NCI-H1694 (cell line): ENCODE measurements around the gene CAMKMT.
A peak's percentile ranks its signal among the peaks of the same experiment; 100 is the strongest.

ENCODE experiments used
- DNase-seq: peaks from one replicate; lab custom pipeline; 2025; lab: John Stamatoyannopoulos, UW

CAMKMT gene

GRCh38 chr2:44691174-44691785 lies 329.5 kb downstream of the CAMKMT start:
- DNase-seq, result no peak

GRCh38 chr2:44692821-44693220 lies 331.1 kb downstream of the CAMKMT start:
- DNase-seq, result no peak

- DNase-seq, result no peak
Observed at GRCh38 chr2:44700824-44701223, 339.1 kb downstream of the CAMKMT start.

GRCh38 chr2:44705356-44705755 lies 343.6 kb downstream of the CAMKMT start:
- DNase-seq, result no peak

- no peak for DNase-seq
Observed at GRCh38 chr2:44705876-44706480, 344.2 kb downstream of the CAMKMT start.

GRCh38 chr2:44706681-44707553 lies 345.2 kb downstream of the CAMKMT start:
- DNase-seq, result peak; percentile 30

GRCh38 chr2:44707945-44708660 lies 346.4 kb downstream of the CAMKMT start:
- DNase-seq, result peak; percentile 14

GRCh38 chr2:44708661-44709000 lies 346.9 kb downstream of the CAMKMT start:
- DNase-seq, result no peak

GRCh38 chr2:44713170-44713569 lies 351.4 kb downstream of the CAMKMT start:
- no peak for DNase-seq

GRCh38 chr2:44715671-44716081 lies 353.9 kb downstream of the CAMKMT start:
- peak; percentile 41 for DNase-seq

- no peak for DNase-seq
Observed at GRCh38 chr2:44716131-44716530, 354.4 kb downstream of the CAMKMT start.

GRCh38 chr2:44718431-44718830 lies 356.7 kb downstream of the CAMKMT start:
- DNase-seq, result no peak

GRCh38 chr2:44719562-44719961 lies 357.8 kb downstream of the CAMKMT start:
- DNase-seq, result no peak

GRCh38 chr2:44722026-44722625 lies 360.4 kb downstream of the CAMKMT start:
- DNase-seq, result no peak

GRCh38 chr2:44723921-44724320 lies 362.2 kb downstream of the CAMKMT start:
- DNase-seq, result no peak

GRCh38 chr2:44730593-44730992 lies 368.8 kb downstream of the CAMKMT start:
- no peak for DNase-seq

- no peak for DNase-seq
Observed at GRCh38 chr2:44731505-44731904, 369.8 kb downstream of the CAMKMT start.

- DNase-seq, result no peak
Observed at GRCh38 chr2:44736270-44736942, 374.7 kb downstream of the CAMKMT start.

- no peak for DNase-seq
Observed at GRCh38 chr2:44740678-44741077, 378.9 kb downstream of the CAMKMT start.

- no peak for DNase-seq
Observed at GRCh38 chr2:44741507-44741906, 379.8 kb downstream of the CAMKMT start.

- no peak for DNase-seq
Observed at GRCh38 chr2:44742057-44742456, 380.3 kb downstream of the CAMKMT start.

GRCh38 chr2:44743473-44743872 lies 381.7 kb downstream of the CAMKMT start:
- DNase-seq, result no peak
